HL-60 (cell line): ENCODE results near the gene AMT.

Experiments used
- POLR2AphosphoS5 ChIP-seq: IDR thresholded peaks from 2 replicates; pipeline ENCODE4 v1.6.1; 2012; ENCODE audit warnings: low read depth
- SPI1 ChIP-seq: IDR thresholded peaks from 2 replicates; pipeline ENCODE4 v1.6.1; 2012; ENCODE audit warnings: low read depth, mild to moderate bottlenecking, borderline replicate concordance
- TF ChIP-seq, protein P1 (sequence below): IDR thresholded peaks from 2 replicates; pipeline ENCODE4 v1.6.1; 2012; ENCODE audit warnings: low read depth; ENCODE audit not compliant: insufficient replicate concordance
- TF ChIP-seq, protein P2 (sequence below): IDR thresholded peaks from one replicate; pipeline ENCODE4 v1.5.1; 2011; ENCODE audit warnings: low read length, control low read depth, inconsistent platforms; ENCODE audit not compliant: insufficient read depth

DNA sequence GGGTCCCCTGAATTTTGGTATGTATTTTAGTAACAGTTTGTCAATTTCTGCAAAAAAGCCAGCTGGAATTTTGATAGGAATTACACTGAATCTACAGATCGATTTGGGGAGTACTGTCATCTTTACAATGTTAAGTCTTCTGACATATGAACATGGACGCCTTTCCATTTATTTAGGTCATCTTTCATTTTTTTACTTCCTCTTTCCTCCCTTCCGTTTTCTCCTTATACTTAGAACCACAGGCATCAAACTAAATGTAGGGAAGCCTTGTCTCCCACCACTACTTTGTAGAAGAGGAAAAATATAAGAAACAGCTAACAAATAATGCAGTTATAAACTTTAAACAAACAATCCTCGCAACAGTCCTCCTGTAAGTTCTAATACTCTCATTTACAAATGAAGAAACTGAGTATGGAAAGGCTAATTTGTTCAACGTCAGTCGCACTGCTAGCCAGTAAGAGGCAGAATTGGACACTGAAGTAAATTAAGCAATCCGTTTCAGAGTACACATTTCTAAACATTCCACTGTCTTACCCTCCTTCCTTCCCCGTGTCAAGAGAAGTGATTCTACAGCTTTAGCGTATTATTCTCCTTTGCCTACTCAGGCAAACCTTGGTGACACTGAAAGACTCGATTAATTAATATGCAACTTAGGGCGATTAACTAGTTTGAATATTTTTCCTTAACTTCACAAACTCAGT is 36.1 kb downstream of the AMT start:
- TF ChIP-seq, protein P1, sequence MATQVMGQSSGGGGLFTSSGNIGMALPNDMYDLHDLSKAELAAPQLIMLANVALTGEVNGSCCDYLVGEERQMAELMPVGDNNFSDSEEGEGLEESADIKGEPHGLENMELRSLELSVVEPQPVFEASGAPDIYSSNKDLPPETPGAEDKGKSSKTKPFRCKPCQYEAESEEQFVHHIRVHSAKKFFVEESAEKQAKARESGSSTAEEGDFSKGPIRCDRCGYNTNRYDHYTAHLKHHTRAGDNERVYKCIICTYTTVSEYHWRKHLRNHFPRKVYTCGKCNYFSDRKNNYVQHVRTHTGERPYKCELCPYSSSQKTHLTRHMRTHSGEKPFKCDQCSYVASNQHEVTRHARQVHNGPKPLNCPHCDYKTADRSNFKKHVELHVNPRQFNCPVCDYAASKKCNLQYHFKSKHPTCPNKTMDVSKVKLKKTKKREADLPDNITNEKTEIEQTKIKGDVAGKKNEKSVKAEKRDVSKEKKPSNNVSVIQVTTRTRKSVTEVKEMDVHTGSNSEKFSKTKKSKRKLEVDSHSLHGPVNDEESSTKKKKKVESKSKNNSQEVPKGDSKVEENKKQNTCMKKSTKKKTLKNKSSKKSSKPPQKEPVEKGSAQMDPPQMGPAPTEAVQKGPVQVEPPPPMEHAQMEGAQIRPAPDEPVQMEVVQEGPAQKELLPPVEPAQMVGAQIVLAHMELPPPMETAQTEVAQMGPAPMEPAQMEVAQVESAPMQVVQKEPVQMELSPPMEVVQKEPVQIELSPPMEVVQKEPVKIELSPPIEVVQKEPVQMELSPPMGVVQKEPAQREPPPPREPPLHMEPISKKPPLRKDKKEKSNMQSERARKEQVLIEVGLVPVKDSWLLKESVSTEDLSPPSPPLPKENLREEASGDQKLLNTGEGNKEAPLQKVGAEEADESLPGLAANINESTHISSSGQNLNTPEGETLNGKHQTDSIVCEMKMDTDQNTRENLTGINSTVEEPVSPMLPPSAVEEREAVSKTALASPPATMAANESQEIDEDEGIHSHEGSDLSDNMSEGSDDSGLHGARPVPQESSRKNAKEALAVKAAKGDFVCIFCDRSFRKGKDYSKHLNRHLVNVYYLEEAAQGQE: no peak
- TF ChIP-seq, protein P2, sequence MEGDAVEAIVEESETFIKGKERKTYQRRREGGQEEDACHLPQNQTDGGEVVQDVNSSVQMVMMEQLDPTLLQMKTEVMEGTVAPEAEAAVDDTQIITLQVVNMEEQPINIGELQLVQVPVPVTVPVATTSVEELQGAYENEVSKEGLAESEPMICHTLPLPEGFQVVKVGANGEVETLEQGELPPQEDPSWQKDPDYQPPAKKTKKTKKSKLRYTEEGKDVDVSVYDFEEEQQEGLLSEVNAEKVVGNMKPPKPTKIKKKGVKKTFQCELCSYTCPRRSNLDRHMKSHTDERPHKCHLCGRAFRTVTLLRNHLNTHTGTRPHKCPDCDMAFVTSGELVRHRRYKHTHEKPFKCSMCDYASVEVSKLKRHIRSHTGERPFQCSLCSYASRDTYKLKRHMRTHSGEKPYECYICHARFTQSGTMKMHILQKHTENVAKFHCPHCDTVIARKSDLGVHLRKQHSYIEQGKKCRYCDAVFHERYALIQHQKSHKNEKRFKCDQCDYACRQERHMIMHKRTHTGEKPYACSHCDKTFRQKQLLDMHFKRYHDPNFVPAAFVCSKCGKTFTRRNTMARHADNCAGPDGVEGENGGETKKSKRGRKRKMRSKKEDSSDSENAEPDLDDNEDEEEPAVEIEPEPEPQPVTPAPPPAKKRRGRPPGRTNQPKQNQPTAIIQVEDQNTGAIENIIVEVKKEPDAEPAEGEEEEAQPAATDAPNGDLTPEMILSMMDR: no peak
- TF ChIP-seq SPI1 (peak; percentile 67; the same call in 1 of the 2 replicates), POLR2AphosphoS5 (no peak)
